Esophagus muscularis mucosa (tissue), 4 donors: ENCODE measurements around the gene MCF2L. TPM values are rescaled to one million over a fixed set of nuclear protein-coding genes. Genes with fewer than 3 reads are reported as not detected.

Source experiments
- DNase-seq: peaks from one replicate; pipeline ENCODE4 v3.0.0-alpha.2; 2017; ENCODE audit errors: extremely low spot score
- H3K27ac ChIP-seq, 4 donors: fragments of 200-600 bp; sonication (generic); replicated peaks in 1 of 4; 1 replicate in 3 of 4; 2 replicates in 1 of 4; pipeline ENCODE4 v1.5.1; 2016 to 2019; ENCODE audit warnings: mild to moderate bottlenecking in 1 of 4
- H3K27me3 ChIP-seq, 4 donors: fragments of 200-600 bp; sonication (generic); one replicate each; pipeline versions ENCODE4 v1.5.1 to v1.6.0; 2016 to 2019
- H3K36me3 ChIP-seq, 4 donors: fragments of 200-600 bp; sonication (generic); one replicate each; pipeline ENCODE4 v1.5.1; 2016 to 2019
- H3K4me1 ChIP-seq, 4 donors: fragments of 200-600 bp; sonication (generic); one replicate each; pipeline ENCODE4 v1.5.1; 2016 to 2019
- H3K4me3 ChIP-seq, 4 donors: fragments of 200-600 bp; sonication (generic); 1 replicate in 2 of 4; 2 replicates in 2 of 4; pipeline ENCODE4 v1.5.1; 2016 to 2019; ENCODE audit warnings: mild to moderate bottlenecking in 4 of 4, moderate library complexity in 1 of 4
- H3K9me3 ChIP-seq, 4 donors: fragments of 200-600 bp; sonication (generic); 1 replicate in 3 of 4; 2 replicates in 1 of 4; pipeline ENCODE4 v1.5.1; 2016 to 2019
- EP300 ChIP-seq: sonication (generic); formaldehyde crosslinking; IDR thresholded peaks from one replicate; pipeline ENCODE4 v1.6.1; 2017; ENCODE audit warnings: antibody characterized with exemption
- POLR2A ChIP-seq: fragments of 450-650 bp; IDR thresholded peaks from one replicate; pipeline ENCODE4 v1.6.1; 2017; ENCODE audit warnings: antibody characterized with exemption, moderate library complexity, mild to moderate bottlenecking, low read depth
- POLR2AphosphoS5 ChIP-seq, 2 donors: sonication (generic); formaldehyde crosslinking; IDR thresholded peaks; one replicate each; pipeline ENCODE4 v1.6.1; 2017; ENCODE audit warnings: antibody characterized with exemption in 2 of 2
- WGBS: methylation state at CpG from one replicate; pipeline ENCODE4 v1.1.5; 2018; 5-methylcytosine and 5-hydroxymethylcytosine counted together
- intact Hi-C: fragments of 100-400 bp; cut with DNase I; formaldehyde crosslinking; loops from one replicate; pipeline ENCODE4 v1.15.1; 2023
- total RNA-seq, 4 donors: library from RNA; depleted of rRNA; stranded (reverse); fragments of >200 nt; gene quantifications; one replicate each; pipeline versions ENCODE4 v1.1.0 to v1.2.1, GENCODE V29; 2016
- TF ChIP-seq, protein P1 (sequence below), 3 experiments: fragments of 200-600 bp in 2 of 3; fragments of 450-650 bp in 1 of 3; sonication (generic) in 2 of 3; IDR thresholded peaks; one replicate each; pipeline ENCODE4 v1.5.1; 2017 to 2019; ENCODE audit warnings: antibody characterized with exemption in 3 of 3, mild to moderate bottlenecking in 2 of 3, moderate library complexity in 1 of 3

Gene MCF2L
- total RNA-seq, 4 donors from 2014 or later, result 14.5 to 38.6 (median 26.7) TPM

DNA sequence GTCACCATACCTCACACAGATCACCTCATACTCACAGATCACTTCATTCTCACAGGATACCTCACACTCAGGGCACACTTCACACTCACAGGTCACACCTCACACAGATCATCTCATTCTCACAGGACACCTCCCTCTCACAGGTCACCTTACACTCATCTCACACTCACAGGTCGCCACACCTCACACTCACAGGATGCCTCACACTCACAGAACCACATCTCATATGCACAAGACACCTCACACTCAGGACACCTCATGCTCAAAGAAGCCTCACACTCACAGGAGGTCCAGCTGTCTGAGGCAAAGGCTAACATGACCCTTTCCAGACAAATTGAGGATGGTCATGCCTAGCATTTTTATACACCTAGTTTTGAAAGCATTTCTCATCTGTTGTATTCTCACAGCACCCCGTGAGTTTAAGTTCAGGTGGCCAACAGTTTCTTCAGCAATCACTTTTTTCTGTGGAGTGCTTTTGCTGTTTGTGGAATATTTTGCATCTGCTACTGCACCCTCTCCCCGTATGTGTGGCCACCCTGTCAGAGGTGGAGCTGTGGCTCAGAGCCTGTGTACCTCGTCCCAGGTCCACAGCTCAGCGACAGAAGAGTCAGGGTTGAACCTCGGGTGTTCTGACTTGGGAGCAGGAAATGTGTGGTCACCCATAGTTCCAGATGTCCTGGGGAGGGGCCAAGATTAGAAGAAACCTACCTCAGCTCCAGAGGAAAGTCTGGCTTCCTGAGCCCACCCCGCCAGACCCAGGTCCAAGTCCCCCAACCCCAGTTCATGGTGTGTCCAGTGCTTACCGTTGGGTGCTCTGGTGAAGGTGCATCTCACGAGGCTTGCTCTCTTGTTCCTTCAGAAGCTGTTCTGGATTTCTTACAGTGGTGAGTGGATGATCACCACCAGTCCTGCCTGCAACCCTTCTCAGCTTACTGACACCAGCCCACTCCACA lies 144.2 kb downstream of the MCF2L start:
- peaks cover 6 to 33% (median 19%) of the 10 kb centered on the region in 4 donors for H3K27me3 ChIP-seq
- no peaks in the 10 kb centered on the region for H3K36me3 ChIP-seq
- 73% methylated on average over 8 of the region's 9 CpGs for WGBS
- no peak overlapping the region for H3K4me3 ChIP-seq
- DNase-seq, result no peak
- intact Hi-C loops, result no loop called here
- H3K27ac ChIP-seq, result no peak overlapping the region
- TF ChIP-seq POLR2AphosphoS5 (IDR thresholded peaks at IDR 0.05) (no peak), POLR2A (no peak), EP300 (no peak)
- TF ChIP-seq, protein P1, sequence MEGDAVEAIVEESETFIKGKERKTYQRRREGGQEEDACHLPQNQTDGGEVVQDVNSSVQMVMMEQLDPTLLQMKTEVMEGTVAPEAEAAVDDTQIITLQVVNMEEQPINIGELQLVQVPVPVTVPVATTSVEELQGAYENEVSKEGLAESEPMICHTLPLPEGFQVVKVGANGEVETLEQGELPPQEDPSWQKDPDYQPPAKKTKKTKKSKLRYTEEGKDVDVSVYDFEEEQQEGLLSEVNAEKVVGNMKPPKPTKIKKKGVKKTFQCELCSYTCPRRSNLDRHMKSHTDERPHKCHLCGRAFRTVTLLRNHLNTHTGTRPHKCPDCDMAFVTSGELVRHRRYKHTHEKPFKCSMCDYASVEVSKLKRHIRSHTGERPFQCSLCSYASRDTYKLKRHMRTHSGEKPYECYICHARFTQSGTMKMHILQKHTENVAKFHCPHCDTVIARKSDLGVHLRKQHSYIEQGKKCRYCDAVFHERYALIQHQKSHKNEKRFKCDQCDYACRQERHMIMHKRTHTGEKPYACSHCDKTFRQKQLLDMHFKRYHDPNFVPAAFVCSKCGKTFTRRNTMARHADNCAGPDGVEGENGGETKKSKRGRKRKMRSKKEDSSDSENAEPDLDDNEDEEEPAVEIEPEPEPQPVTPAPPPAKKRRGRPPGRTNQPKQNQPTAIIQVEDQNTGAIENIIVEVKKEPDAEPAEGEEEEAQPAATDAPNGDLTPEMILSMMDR (IDR thresholded peaks at IDR 0.05), result no peak
- H3K4me1 ChIP-seq, result peaks cover 12 to 20% (median 18%) of the 10 kb centered on the region in 4 donors
- H3K9me3 ChIP-seq, result no peaks in the 10 kb centered on the region

DNA sequence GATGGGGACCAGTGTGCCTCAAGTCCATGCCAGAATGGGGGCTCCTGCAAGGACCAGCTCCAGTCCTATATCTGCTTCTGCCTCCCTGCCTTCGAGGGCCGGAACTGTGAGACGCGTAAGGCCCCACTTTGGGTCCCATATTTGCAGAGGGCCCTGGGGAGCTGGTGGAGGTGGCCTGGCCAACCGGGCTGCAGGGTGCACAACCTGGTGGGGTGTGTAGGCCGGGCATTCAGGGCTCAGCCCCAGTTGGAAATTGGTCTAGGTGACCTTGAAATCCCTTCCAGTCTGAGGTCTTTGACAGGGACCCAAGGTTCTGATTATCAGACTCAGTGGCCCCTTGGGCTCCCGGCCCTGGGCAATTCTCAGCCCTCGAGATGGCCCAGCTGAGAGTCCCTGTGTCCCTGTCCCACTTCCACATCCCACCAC lies 144.8 kb downstream of the MCF2L start:
- Histone ChIP-seq H3K4me1 (peaks cover 12 to 20% (median 18%) of the 10 kb centered on the region in 4 donors), H3K9me3 (no peaks in the 10 kb centered on the region), H3K36me3 (no peaks in the 10 kb centered on the region), H3K4me3 (no peak overlapping the region), H3K27me3 (peaks cover 6 to 36% (median 19%) of the 10 kb centered on the region in 4 donors), H3K27ac (no peak overlapping the region)
- DNase-seq, result no peak
- TF ChIP-seq, protein P1 (IDR thresholded peaks at IDR 0.05), result no peak
- no peak for TF ChIP-seq POLR2A
- TF ChIP-seq EP300, result no peak
- TF ChIP-seq POLR2AphosphoS5 (IDR thresholded peaks at IDR 0.05), result no peak
- intact Hi-C loops, result no loop called here
- WGBS, result 80% methylated on average over 2 of the region's 8 CpGs

DNA sequence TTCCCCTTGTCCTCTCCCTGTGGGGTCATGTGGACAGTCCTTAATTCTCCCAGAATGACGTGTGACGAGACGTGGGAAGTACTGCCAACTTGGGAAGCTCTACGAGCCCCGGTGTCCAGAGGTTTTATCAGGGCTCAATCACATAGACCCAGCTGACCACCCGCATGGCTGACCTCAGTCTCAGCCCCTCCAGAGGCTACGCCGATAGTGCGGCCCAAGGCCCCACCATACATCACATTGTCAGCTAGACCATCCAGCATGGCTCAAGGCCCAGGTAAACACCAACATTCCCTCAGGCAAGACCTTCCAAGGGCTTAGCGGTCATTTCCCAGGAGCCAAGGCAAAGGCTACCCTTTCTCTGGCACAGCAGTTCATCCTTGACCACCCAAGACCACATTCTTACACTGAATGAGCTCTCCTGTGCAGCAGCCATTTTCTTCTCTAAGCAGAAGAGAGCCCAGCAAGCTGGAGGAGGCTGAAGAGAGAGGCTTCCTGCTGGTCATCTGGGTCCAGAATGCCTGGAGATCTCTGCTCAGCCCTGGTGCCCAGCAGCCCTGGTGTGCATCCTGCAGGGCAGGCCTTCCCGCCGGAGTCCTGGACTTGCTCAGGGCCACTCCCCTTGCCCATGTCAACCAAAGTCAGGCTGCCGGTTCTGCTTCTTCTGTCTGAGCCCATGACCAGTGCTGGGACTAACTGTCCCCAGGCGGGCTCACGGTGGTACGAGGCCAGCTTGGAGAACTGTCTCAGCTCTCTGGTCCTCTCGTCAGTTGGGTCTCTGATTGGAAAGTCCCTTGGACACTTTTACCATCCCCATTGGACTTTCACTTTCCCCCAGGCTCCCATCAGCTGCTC lies 145.7 kb downstream of the MCF2L start:
- no peak overlapping the region for H3K27ac ChIP-seq
- intact Hi-C loops, result no loop called here
- 92% methylated on average over 12 of the region's 17 CpGs for WGBS
- H3K27me3 ChIP-seq, result peaks cover under 1 to 29% (median 13%) of the 10 kb centered on the region in 4 donors
- H3K36me3 ChIP-seq, result no peaks in the 10 kb centered on the region
- no peak overlapping the region for H3K4me3 ChIP-seq
- H3K4me1 ChIP-seq, result peaks cover 12 to 14% (median 14%) of the 10 kb centered on the region in 4 donors
- no peaks in the 10 kb centered on the region for H3K9me3 ChIP-seq
- TF ChIP-seq POLR2A (no peak), POLR2AphosphoS5 (IDR thresholded peaks at IDR 0.05) (no peak), EP300 (no peak)
- TF ChIP-seq, protein P1 (IDR thresholded peaks at IDR 0.05), result no peak
- DNase-seq, result no peak

DNA sequence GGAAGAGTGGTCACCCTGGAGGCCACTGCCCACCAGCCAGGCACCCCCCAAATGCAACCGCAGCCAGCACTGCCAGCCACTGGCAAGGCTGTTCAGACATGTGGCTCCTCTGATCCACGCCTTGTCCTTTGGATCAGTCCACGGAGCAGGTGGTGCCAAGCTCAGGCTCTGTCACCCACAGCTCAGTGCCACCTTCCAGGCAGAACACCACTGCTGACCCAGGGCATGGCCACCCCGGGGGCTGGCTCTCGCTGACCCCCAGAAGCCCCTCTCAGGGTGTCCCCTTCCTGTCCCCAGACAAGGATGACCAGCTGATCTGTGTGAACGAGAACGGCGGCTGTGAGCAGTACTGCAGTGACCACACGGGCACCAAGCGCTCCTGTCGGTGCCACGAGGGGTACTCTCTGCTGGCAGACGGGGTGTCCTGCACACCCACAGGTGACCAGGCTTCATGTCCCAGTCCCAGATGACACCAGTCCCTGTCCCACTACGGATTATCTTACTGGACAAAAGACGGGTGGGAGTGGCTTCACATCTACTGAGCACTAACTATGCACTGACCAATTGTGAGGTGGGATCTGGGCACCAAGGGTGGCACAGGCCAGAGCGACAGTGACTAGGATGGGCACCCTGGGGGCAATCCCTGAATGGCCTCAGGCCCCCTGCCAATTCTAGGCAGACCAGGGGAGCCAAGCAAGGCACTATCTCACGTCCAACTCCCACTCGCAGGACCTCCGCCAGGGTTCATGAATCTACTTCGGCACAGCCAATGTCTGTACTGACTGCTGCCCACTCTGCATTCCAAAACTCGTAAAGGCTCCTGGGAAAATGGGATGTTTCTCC lies 146.6 kb downstream of the MCF2L start:
- H3K4me3 ChIP-seq, result no peak overlapping the region
- no peak for TF ChIP-seq POLR2AphosphoS5 (IDR thresholded peaks at IDR 0.05)
- no peak for TF ChIP-seq POLR2A
- TF ChIP-seq, protein P1 (IDR thresholded peaks at IDR 0.05), result no peak
- TF ChIP-seq EP300, result no peak
- H3K36me3 ChIP-seq, result no peaks in the 10 kb centered on the region
- intact Hi-C loops, result no loop called here
- 91% methylated on average over 15 of the region's 21 CpGs for WGBS
- H3K9me3 ChIP-seq, result no peaks in the 10 kb centered on the region
- DNase-seq, result no peak
- H3K27me3 ChIP-seq, result peaks cover 0 to 20% (median 5%) of the 10 kb centered on the region in 4 donors
- H3K27ac ChIP-seq, result no peak overlapping the region
- peaks cover 4 to 6% (median 5%) of the 10 kb centered on the region in 4 donors for H3K4me1 ChIP-seq
